MM.1S (cell line): ENCODE results near the gene AKAP5.

Experiments
- DNase-seq: peaks from one replicate; pipeline ENCODE4 v3.0.0-alpha.2; 2015
- H2AFZ ChIP-seq: fragments of 300-600 bp; sonication (generic); 2 replicates; pipeline ENCODE4 v1.6.0; 2016; ENCODE audit warnings: antibody characterized with exemption, low read length
- H3F3A ChIP-seq: fragments of 300-600 bp; sonication (generic); 2 replicates; pipeline ENCODE4 v1.6.1; 2016; ENCODE audit warnings: mild to moderate bottlenecking, antibody characterized with exemption, low read length, moderate library complexity, mixed read lengths; ENCODE audit not compliant: insufficient read depth
- H3K27ac ChIP-seq: fragments of 300-600 bp; sonication (generic); 2 replicates; pipeline ENCODE4 v1.5.1; 2016; ENCODE audit warnings: mild to moderate bottlenecking, low read length
- H3K27me3 ChIP-seq: fragments of 300-600 bp; sonication (generic); replicated peaks from 2 replicates; pipeline ENCODE4 v1.6.0; 2016; ENCODE audit warnings: low read length; ENCODE audit not compliant: insufficient read depth
- H3K36me3 ChIP-seq: fragments of 300-600 bp; sonication (generic); replicated peaks from 2 replicates; pipeline ENCODE4 v1.6.1; 2016; ENCODE audit warnings: mild to moderate bottlenecking, low read length, mixed read lengths; ENCODE audit not compliant: insufficient read depth
- H3K4me1 ChIP-seq: fragments of 300-600 bp; sonication (generic); 2 replicates; pipeline ENCODE4 v1.6.1; 2016; ENCODE audit warnings: low read length, mixed read lengths
- H3K4me2 ChIP-seq: fragments of 300-600 bp; sonication (generic); 2 replicates; pipeline ENCODE4 v1.6.0; 2016; ENCODE audit warnings: low read depth, low read length
- H3K4me3 ChIP-seq: fragments of 300-600 bp; sonication (generic); 2 replicates; pipeline ENCODE4 v1.5.1; 2016; ENCODE audit warnings: low read length, mixed read lengths
- H3K79me2 ChIP-seq: fragments of 300-600 bp; sonication (generic); 2 replicates; pipeline ENCODE4 v1.6.1; 2016; ENCODE audit warnings: mixed run types, low read length, mixed read lengths
- H3K9ac ChIP-seq: fragments of 300-600 bp; sonication (generic); 2 replicates; pipeline ENCODE4 v1.6.1; 2016; ENCODE audit warnings: low read length, mixed read lengths
- H3K9me2 ChIP-seq: fragments of 300-600 bp; sonication (generic); replicated peaks from 2 replicates; pipeline ENCODE4 v1.6.1; 2016; ENCODE audit warnings: mild to moderate bottlenecking, low read length, mixed read lengths; ENCODE audit not compliant: insufficient read depth
- H3K9me3 ChIP-seq: fragments of 300-600 bp; sonication (generic); replicated peaks from 2 replicates; pipeline ENCODE4 v1.6.1; 2016; ENCODE audit warnings: mild to moderate bottlenecking, low read length, mixed read lengths; ENCODE audit not compliant: insufficient read depth
- H4K20me1 ChIP-seq: fragments of 300-600 bp; sonication (generic); 2 replicates; pipeline ENCODE4 v1.6.1; 2016; ENCODE audit warnings: mild to moderate bottlenecking, low read length, moderate library complexity, mixed read lengths; ENCODE audit not compliant: insufficient read depth
- EZH2 ChIP-seq: fragments of 300-600 bp; sonication (generic); optimal IDR thresholded peaks from 2 replicates; pipeline ENCODE3; 2017; ENCODE audit warnings: low read depth, mild to moderate bottlenecking, antibody characterized with exemption, low read length, mixed read lengths
- EZH2phosphoT487 ChIP-seq: fragments of 300-600 bp; sonication (generic); IDR thresholded peaks from 2 replicates; pipeline ENCODE4 v1.6.1; 2018; ENCODE audit warnings: antibody characterized with exemption, low read length
- TF ChIP-seq, protein P1 (sequence below): fragments of 300-600 bp; sonication (generic); IDR thresholded peaks from 2 replicates; pipeline ENCODE4 v1.5.1; 2016; ENCODE audit warnings: antibody characterized with exemption, low read length, mixed read lengths

Gene AKAP5

GRCh38 chr14:64417771-64418125 is 47.6 kb upstream of the AKAP5 start:
- no peak for TF ChIP-seq EZH2
- no peak for TF ChIP-seq EZH2phosphoT487
- TF ChIP-seq, protein P1, sequence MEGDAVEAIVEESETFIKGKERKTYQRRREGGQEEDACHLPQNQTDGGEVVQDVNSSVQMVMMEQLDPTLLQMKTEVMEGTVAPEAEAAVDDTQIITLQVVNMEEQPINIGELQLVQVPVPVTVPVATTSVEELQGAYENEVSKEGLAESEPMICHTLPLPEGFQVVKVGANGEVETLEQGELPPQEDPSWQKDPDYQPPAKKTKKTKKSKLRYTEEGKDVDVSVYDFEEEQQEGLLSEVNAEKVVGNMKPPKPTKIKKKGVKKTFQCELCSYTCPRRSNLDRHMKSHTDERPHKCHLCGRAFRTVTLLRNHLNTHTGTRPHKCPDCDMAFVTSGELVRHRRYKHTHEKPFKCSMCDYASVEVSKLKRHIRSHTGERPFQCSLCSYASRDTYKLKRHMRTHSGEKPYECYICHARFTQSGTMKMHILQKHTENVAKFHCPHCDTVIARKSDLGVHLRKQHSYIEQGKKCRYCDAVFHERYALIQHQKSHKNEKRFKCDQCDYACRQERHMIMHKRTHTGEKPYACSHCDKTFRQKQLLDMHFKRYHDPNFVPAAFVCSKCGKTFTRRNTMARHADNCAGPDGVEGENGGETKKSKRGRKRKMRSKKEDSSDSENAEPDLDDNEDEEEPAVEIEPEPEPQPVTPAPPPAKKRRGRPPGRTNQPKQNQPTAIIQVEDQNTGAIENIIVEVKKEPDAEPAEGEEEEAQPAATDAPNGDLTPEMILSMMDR = no peak
- Histone ChIP-seq H3K4me1 (no peaks in the 10 kb centered on the region), H3K4me3 (no peak overlapping the region), H3K79me2 (no peaks in the 10 kb centered on the region), H3K36me3 (no peaks in the 10 kb centered on the region), H3K9me3 (no peaks in the 10 kb centered on the region), H2AFZ (no peak overlapping the region), H3F3A (no peaks in the 10 kb centered on the region), H3K9me2 (no peaks in the 10 kb centered on the region), H3K27ac (no peak overlapping the region), H3K27me3 (no peaks in the 10 kb centered on the region), H3K4me2 (no peak overlapping the region), H4K20me1 (no peaks in the 10 kb centered on the region), H3K9ac (no peak overlapping the region)
- DNase-seq = no peak

GRCh38 chr14:64419003-64419402 is 46.3 kb upstream of the AKAP5 start:
- TF ChIP-seq EZH2phosphoT487 = no peak
- no peak for TF ChIP-seq EZH2
- TF ChIP-seq, protein P1 = no peak
- H3K36me3 ChIP-seq = no peaks in the 10 kb centered on the region

GRCh38 chr14:64421166-64421565 is 44.1 kb upstream of the AKAP5 start:
- Histone ChIP-seq H3K79me2 (no peaks in the 10 kb centered on the region), H3K27ac (no peak overlapping the region), H2AFZ (no peak overlapping the region), H3K4me2 (no peak overlapping the region), H3F3A (no peaks in the 10 kb centered on the region), H3K36me3 (no peaks in the 10 kb centered on the region), H3K9ac (no peak overlapping the region), H3K9me2 (no peaks in the 10 kb centered on the region), H3K4me1 (no peaks in the 10 kb centered on the region), H3K27me3 (no peaks in the 10 kb centered on the region), H3K9me3 (no peaks in the 10 kb centered on the region), H4K20me1 (no peaks in the 10 kb centered on the region), H3K4me3 (no peak overlapping the region)
- no peak for DNase-seq
- TF ChIP-seq EZH2 (no peak), EZH2phosphoT487 (no peak)
- TF ChIP-seq, protein P1 = no peak

More at GRCh38 chr14:64419003-64419402, 46.3 kb upstream of the AKAP5 start:
- Histone ChIP-seq H3F3A (no peaks in the 10 kb centered on the region), H3K9me2 (no peaks in the 10 kb centered on the region), H4K20me1 (no peaks in the 10 kb centered on the region), H3K4me1 (no peaks in the 10 kb centered on the region), H3K9ac (no peak overlapping the region), H3K4me2 (no peak overlapping the region), H3K4me3 (no peak overlapping the region), H2AFZ (no peak overlapping the region), H3K9me3 (no peaks in the 10 kb centered on the region), H3K27me3 (no peaks in the 10 kb centered on the region), H3K27ac (no peak overlapping the region), H3K79me2 (no peaks in the 10 kb centered on the region)
- no peak for DNase-seq
